Panc1 (cell line): ENCODE results near the gene ARFIP1. TPM values are rescaled to one million over a fixed set of nuclear protein-coding genes. Genes with fewer than 3 reads are reported as not detected.

ENCODE experiments used
- ATAC-seq: fragments of 200-7000 bp; cut with Tn5 transposase; 2 replicates; pipeline ENCODE4 v1.9.1; 2020; ENCODE audit warnings: mild to moderate bottlenecking, moderate library complexity
- BruUV-seq: library from RNA; stranded (reverse); fragments of 400-500 nt; replicated peaks from 2 replicates; lab custom pipeline; 2021; lab: Mats Ljungman, UMichigan
- CTCF ChIA-PET: fragments of 300-600 bp; sonication (Branson Sonifier 250); formaldehyde crosslinking; loops from one replicate; lab custom pipeline; 2022; ENCODE audit warnings: antibody characterized with exemption; lab: Charles Lee
- POLR2A ChIA-PET: fragments of 300-600 bp; sonication (Branson Sonifier 250); formaldehyde crosslinking; loops from one replicate; lab custom pipeline; 2022; ENCODE audit warnings: antibody characterized with exemption; lab: Charles Lee
- DNase-seq: peaks from one replicate; pipeline ENCODE4 v3.0.0-alpha.2; 2010; ENCODE audit warnings: low read depth, low spot score
- H3K27ac ChIP-seq: 2 replicates; pipeline ENCODE4 v1.5.1; 2011; ENCODE audit warnings: mild to moderate bottlenecking, low read length, inconsistent platforms
- H3K27me3 ChIP-seq: fragments of 200-500 bp; sonication (Bioruptor generic); 2 replicates; pipeline ENCODE4 v1.6.0; 2014; ENCODE audit warnings: low read length, inconsistent platforms; ENCODE audit not compliant: control insufficient read depth, insufficient read depth
- H3K36me3 ChIP-seq: fragments of 200-500 bp; sonication (Bioruptor generic); 2 replicates; pipeline ENCODE4 v1.5.1; 2014; ENCODE audit warnings: inconsistent platforms, mild to moderate bottlenecking, low read length, moderate library complexity; ENCODE audit not compliant: control insufficient read depth, insufficient read depth
- H3K4me1 ChIP-seq: 2 replicates; pipeline ENCODE4 v1.5.1; 2011; ENCODE audit warnings: inconsistent platforms, mild to moderate bottlenecking, low read length, moderate library complexity; ENCODE audit not compliant: control insufficient read depth, insufficient read depth
- H3K4me3 ChIP-seq, 2 experiments: 2 replicates each; pipeline ENCODE4 v1.5.1; 2011 to 2012; ENCODE audit warnings: low read depth in 2 of 2, low read length in 2 of 2, mild to moderate bottlenecking in 2 of 2, inconsistent platforms in 1 of 2, moderate library complexity in 1 of 2
- H3K9me3 ChIP-seq: fragments of 200-500 bp; sonication (Bioruptor generic); 2 replicates; pipeline ENCODE4 v1.5.1; 2014; ENCODE audit warnings: low read depth, mild to moderate bottlenecking, inconsistent platforms, low read length, moderate library complexity; ENCODE audit not compliant: control insufficient read depth, insufficient read depth
- POLR2AphosphoS5 ChIP-seq: IDR thresholded peaks from 2 replicates; pipeline ENCODE4 v1.6.1; 2012; ENCODE audit warnings: mild to moderate bottlenecking, low read depth, low read length, moderate library complexity
- SIN3A ChIP-seq: IDR thresholded peaks from 2 replicates; pipeline ENCODE4 v1.6.1; 2012; ENCODE audit warnings: low read depth, mild to moderate bottlenecking, low read length, moderate library complexity, borderline replicate concordance; ENCODE audit not compliant: insufficient read depth
- TCF7L2 ChIP-seq: IDR thresholded peaks from 2 replicates; pipeline ENCODE4 v1.6.1; 2011; ENCODE audit warnings: mild to moderate bottlenecking, low read depth, low read length, inconsistent platforms
- in situ Hi-C: cut with HindIII; loops from 2 replicates; pipeline ENCODE4 v1.10.0; 2016; ENCODE audit warnings: low sequenced_read_pairs, low pct_unique_long_range_greater_than_20kb
- intact Hi-C: fragments of 100-400 bp; cut with micrococcal nuclease; formaldehyde crosslinking; loops from one replicate; pipeline ENCODE4 v1.10.0; 2022; ENCODE audit not compliant: unreplicated experiment
- total RNA-seq: library from RNA; stranded (reverse); gene quantifications from one replicate; pipeline ENCODE4 v1.2.1, GENCODE V29; 2021; ENCODE audit not compliant: unreplicated experiment
- TF ChIP-seq, protein P1 (sequence below): fragments of 450-650 bp; IDR thresholded peaks from 2 replicates; pipeline ENCODE4 v1.5.1; 2017; ENCODE audit warnings: mild to moderate bottlenecking
- TF ChIP-seq, protein P2 (sequence below), 2 experiments: IDR thresholded peaks; 2 replicates each; pipeline ENCODE4 v1.6.1; 2011 to 2012; ENCODE audit warnings: low read depth in 2 of 2, control low read depth in 1 of 2, low read length in 1 of 2, mild to moderate bottlenecking in 1 of 2, moderate library complexity in 1 of 2; ENCODE audit not compliant: insufficient read depth in 1 of 2

Gene ARFIP1
- total RNA-seq, 1 experiment from 2014 or later, result 22.2 TPM

DNA sequence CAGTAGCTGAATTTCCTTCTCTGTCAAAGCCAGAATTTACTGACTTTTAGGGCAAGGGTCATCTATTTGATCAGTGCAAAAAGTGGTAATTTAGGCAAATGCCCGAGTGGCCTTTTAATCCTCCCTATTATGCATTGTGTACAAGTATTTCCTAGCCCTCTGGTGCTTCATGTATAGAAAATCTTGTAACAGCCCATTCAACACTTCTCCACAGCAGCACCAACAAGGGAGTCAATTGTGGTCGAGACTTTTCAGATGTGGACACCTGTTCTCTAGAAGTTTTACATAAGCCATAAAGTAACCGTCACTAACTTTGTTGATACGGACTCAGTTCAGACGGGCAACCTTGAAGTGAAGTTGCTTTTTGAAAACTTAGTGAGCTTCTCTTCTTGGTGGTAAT lies 105.4 kb downstream of the ARFIP1 start:
- H3K27me3 ChIP-seq, result no peaks in the 10 kb centered on the region
- no peak for DNase-seq
- ChIA-PET CTCF (no interaction called here), POLR2A (no interaction called here)
- H3K9me3 ChIP-seq, result no peaks in the 10 kb centered on the region
- ATAC-seq, result no peak
- no peak overlapping the region for H3K4me3 ChIP-seq
- no peak overlapping the region for H3K27ac ChIP-seq
- TF ChIP-seq, protein P1, sequence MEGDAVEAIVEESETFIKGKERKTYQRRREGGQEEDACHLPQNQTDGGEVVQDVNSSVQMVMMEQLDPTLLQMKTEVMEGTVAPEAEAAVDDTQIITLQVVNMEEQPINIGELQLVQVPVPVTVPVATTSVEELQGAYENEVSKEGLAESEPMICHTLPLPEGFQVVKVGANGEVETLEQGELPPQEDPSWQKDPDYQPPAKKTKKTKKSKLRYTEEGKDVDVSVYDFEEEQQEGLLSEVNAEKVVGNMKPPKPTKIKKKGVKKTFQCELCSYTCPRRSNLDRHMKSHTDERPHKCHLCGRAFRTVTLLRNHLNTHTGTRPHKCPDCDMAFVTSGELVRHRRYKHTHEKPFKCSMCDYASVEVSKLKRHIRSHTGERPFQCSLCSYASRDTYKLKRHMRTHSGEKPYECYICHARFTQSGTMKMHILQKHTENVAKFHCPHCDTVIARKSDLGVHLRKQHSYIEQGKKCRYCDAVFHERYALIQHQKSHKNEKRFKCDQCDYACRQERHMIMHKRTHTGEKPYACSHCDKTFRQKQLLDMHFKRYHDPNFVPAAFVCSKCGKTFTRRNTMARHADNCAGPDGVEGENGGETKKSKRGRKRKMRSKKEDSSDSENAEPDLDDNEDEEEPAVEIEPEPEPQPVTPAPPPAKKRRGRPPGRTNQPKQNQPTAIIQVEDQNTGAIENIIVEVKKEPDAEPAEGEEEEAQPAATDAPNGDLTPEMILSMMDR, result no peak
- TF ChIP-seq TCF7L2 (no peak), SIN3A (no peak), POLR2AphosphoS5 (no peak)
- TF ChIP-seq, protein P2, sequence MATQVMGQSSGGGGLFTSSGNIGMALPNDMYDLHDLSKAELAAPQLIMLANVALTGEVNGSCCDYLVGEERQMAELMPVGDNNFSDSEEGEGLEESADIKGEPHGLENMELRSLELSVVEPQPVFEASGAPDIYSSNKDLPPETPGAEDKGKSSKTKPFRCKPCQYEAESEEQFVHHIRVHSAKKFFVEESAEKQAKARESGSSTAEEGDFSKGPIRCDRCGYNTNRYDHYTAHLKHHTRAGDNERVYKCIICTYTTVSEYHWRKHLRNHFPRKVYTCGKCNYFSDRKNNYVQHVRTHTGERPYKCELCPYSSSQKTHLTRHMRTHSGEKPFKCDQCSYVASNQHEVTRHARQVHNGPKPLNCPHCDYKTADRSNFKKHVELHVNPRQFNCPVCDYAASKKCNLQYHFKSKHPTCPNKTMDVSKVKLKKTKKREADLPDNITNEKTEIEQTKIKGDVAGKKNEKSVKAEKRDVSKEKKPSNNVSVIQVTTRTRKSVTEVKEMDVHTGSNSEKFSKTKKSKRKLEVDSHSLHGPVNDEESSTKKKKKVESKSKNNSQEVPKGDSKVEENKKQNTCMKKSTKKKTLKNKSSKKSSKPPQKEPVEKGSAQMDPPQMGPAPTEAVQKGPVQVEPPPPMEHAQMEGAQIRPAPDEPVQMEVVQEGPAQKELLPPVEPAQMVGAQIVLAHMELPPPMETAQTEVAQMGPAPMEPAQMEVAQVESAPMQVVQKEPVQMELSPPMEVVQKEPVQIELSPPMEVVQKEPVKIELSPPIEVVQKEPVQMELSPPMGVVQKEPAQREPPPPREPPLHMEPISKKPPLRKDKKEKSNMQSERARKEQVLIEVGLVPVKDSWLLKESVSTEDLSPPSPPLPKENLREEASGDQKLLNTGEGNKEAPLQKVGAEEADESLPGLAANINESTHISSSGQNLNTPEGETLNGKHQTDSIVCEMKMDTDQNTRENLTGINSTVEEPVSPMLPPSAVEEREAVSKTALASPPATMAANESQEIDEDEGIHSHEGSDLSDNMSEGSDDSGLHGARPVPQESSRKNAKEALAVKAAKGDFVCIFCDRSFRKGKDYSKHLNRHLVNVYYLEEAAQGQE (IDR thresholded peaks at IDR 0.05; ENCODE audit: insufficient read depth in 1 of 2, low read depth in 2 of 2, low read length in 1 of 2), result no peak
- BruUV-seq, result no TSS peak
- no peaks in the 10 kb centered on the region for H3K4me1 ChIP-seq
- intact Hi-C loops, result no loop called here
- in situ Hi-C loops, result no loop called here
- H3K36me3 ChIP-seq, result no peaks in the 10 kb centered on the region

DNA sequence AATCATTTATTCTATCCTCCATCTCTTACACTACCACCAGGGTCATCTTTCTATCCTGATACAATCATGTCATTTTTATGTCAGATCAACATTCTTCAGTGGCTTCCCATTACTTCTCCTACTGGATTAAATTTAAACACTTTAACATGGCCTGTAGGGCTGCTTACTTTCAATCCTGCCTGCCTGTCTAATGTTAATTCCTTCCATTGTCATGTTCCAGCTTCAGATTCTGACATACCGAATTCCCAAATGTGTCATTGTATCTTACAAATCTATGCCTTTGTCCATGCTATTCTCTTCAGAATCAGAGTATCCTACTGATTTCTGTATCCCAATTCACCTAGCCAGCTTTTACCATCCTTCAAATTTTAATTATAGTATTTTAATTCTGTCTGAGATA lies 106.4 kb downstream of the ARFIP1 start:
- Histone ChIP-seq H3K9me3 (no peaks in the 10 kb centered on the region), H3K4me3 (no peak overlapping the region), H3K36me3 (no peaks in the 10 kb centered on the region), H3K27me3 (no peaks in the 10 kb centered on the region), H3K27ac (no peak overlapping the region), H3K4me1 (no peaks in the 10 kb centered on the region)
- ChIA-PET CTCF (no interaction called here), POLR2A (no interaction called here)
- DNase-seq (no peak), ATAC-seq (no peak)
- TF ChIP-seq, protein P1, result no peak
- no peak for TF ChIP-seq TCF7L2
- no peak for TF ChIP-seq SIN3A
- no peak for TF ChIP-seq POLR2AphosphoS5
- TF ChIP-seq, protein P2 (IDR thresholded peaks at IDR 0.05; ENCODE audit: insufficient read depth in 1 of 2, low read depth in 2 of 2, low read length in 1 of 2), result no peak
- in situ Hi-C loops (no loop called here), intact Hi-C loops (no loop called here)
- BruUV-seq, result no TSS peak
